Midbrain (tissue), 1 donor: ENCODE data around the gene CACNA1C.
"Not testable (repeated sequence)": the region's sequence is repeated elsewhere in the genome, so short reads cannot be mapped to it uniquely, and the experiment has no call there.

Experiments
- DNase-seq: peaks from one replicate; lab custom pipeline; 2025; lab: John Stamatoyannopoulos, UW

Gene CACNA1C

DNA sequence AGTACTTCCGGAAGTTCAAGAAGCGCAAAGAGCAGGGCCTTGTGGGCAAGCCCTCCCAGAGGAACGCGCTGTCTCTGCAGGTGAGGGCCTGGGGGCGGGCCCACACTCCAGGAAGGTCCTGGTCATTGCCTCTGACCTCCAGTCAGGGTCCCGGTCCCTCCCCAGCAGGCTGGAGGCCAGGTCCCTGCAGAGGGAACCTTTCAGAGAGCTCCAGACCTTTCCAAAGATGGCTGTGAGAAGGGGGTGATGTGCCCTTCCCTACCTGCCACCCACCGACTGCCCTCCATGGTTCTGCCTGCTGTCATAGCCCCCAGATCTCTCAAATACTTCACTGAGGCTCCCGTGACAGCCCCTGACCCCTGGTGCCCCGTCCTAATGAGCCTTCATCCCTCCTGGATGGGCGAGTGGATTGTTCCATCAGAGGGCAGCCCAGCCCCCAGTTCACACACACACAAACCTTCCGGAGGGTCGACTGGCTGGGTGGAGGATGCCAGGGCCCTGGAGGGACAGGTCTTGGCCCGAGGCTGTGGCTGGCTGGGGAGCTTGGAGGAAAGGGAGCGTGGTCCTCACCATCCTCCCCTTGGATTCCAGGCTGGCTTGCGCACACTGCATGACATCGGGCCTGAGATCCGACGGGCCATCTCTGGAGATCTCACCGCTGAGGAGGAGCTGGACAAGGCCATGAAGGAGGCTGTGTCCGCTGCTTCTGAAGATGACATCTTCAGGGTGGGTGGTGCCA is 624.5 kb downstream of the CACNA1C start:
- DNase-seq: no peak

DNA sequence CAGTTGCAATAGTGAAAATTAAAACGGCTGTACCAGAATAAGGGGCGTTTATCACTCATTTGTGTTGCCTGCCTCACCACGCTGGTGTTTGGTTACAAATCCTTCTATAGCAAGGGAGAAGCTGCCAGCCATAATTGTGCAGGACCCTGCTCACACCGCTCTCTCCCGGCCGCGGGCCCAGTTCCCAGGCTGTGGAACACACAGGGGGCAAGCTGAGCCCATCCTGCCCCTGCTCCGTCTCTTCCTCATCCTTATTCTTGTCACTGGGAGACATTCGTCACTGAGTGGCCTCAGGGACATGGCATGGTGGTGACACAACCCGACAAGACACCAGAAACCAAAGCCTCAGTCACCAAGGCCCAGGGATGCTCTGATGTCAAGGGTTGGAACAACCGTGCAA is 625.6 kb downstream of the CACNA1C start:
- DNase-seq: no peak

DNA sequence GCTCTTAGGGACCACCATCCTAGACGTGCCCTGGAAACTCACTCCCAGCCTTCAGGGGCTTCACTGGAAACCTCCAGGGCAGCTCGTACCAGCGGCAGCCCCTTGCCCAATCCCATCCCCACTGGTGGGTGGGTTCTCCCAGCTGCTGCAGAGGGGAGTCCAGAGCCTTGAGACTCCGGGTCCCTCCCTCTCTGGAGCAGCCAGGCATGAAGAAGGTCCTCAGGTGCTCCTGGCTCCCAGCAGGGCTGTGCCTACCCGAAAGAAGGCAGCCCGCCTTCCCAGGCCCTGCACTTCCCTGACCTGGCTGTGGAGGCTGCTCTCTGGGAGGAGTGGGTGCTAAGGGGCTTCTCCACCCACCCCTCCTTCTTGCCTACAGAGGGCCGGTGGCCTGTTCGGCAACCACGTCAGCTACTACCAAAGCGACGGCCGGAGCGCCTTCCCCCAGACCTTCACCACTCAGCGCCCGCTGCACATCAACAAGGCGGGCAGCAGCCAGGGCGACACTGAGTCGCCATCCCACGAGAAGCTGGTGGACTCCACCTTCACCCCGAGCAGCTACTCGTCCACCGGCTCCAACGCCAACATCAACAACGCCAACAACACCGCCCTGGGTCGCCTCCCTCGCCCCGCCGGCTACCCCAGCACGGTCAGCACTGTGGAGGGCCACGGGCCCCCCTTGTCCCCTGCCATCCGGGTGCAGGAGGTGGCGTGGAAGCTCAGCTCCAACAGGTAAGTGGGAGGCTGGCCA is 626.5 kb downstream of the CACNA1C start:
- DNase-seq: no peak

DNA sequence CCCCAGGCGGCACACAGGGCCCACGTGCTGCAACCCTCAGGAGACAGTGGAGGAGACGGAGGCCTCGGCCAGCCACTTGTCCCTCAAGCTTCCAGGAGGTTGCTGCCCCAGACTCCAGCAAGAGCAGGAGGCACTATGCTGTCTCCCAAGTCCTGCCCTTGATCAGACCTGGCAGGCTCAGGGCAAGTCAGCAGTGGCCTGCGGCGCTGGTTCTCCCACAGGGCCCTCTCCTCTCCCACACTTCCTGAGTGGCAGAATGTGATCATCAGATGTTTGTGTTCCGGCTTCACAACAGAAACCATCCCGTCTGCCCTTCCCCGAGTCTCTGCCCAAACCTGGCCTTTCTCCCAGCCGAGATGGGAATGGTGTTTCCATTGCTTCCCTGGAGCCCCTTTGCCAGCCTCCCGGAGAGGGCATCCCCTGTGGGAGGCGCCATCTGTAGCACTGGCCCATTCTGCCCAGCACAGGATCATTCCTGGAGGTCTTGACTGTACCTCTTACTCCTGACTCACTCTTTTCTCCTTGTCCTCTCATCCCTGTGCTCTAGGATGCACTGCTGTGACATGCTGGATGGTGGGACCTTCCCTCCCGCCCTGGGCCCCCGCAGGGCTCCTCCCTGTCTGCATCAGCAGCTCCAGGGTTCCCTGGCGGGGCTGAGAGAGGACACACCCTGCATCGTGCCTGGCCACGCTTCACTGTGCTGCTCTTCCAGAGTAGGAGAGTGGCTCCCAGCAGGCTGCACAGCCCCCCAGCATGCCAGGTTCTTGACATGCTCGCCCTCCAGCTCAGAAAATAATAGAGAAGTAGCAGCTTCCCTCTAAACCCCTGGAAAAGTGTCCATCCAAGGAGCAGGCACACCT is 627.3 kb downstream of the CACNA1C start:
- no peak for DNase-seq

DNA sequence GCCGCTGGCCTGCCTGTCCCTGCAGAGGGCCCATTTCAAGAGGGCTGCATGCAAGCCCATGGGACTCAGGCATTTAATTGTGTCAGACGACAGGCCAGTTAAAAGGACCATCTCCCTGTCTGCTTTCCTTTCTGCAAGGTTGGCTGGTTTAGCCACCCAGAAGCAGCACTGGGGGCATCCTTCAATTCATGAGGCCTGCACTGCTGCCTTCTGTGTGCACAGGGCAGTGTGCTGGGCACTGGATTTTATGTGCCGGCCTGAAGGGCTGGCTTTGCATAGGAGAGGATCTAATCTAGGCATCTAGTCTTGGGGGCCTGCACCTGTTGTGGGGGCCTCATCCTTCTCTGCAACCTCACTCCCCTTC is 627.9 kb downstream of the CACNA1C start:
- no peak for DNase-seq

DNA sequence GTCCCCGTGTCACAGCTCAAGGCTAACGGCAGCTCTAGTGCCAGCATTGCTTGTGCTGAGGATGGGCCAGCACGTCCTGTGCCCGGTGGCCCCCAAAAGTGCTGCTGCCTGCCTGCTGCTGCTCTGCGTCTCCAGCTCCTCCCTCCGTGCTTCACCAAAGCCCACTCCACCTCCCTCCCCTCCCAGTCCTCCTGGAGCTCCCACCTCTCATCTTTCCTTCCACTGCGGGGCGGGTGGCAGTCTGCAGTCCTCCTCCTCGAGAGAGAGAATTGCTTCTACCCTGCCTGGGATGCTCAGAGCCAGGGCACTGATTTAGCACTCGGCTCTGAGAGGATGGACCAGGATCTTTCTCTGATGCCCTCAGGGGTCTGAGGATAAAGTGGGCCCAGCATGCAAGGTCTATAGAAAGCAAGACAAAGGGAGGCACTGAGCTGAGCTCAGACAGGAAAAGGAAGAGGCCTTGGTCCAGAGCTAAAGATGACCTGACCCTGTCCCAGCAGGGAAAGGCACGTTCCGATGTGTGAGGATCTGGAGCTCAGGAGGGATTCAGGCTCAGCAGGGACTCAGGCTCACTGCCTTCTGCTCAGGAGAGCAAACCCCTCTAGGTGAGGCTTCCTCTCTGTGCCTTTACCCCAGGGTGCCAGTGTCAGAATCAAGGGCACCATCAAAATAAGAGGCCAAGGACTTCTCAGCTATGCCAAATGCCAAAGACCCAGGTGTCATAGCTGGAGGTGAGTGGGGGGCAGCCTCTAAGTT is 628.8 kb downstream of the CACNA1C start:
- DNase-seq: no peak

DNA sequence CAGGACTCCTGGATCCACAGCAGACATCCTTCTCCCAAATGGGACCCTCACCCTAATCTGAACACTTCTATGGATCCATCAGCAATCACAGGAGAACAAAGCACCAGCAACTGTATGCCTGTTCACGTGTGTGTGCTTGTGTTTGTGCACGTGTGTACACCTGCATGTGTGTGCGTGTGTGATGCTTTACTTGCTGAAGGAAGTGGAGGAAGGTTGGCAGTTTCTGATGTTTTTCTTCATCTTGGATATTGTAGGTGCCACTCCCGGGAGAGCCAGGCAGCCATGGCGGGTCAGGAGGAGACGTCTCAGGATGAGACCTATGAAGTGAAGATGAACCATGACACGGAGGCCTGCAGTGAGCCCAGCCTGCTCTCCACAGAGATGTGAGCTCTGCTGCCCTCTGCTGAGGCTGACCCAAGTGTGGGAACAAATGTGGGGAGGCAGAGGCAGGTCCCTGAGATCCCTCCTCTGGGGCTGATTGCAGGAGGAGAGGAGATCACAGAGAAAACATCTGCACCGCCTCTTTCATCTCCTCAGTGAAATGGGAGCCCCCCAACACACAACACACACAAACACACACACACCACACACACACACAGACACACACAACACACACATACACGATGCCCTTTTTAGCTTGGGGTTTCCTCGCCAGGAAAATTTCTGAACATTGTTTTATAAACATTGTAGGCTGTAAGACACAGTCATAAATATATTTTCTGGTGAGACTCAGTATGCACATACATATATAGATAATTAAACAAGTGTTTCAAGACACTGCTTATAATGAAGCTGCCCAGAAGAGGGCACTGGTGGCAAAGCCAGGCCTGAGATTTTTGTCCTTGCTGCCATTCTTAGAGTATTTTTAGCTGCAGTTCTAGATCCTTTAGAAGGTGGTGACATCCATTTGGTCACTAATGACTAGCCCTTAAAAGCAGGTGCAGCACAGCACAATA is 629.8 kb downstream of the CACNA1C start:
- DNase-seq: no peak

DNA sequence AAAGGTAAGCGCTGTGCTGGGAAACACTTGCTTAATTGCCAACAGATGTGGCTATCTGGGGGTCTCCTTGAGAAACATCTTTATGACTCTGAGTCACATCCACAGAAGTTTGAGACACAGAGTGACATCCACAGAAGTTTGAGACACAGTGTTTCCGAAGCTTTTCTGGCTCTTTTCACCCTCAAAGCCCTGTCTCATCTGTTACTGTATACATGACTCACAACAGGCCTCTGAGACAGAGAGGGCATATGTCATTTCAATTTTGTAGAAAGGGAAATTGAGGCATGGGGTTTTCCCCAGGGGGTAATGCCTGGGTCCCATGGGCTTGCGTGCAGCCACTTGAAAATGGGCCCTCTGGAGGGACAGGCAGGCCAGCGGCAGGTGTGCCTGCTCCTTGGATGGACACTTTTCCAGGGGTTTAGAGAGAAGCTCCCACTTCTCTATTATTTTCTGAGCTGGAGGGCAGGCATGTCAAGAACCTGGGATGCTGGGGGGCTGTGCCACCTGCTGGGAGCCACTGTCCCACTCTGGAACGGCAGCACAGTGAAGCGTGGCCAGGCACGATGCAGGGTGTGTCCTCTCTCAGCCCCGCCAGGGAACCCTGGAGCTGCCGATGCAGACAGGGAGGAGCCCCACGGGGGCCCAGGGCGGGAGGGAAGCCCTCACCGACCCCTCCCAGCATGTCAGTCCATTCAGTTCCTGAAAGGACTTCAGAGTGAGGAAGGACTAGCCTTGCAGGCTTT is 630.7 kb downstream of the CACNA1C start:
- no peak for DNase-seq

DNA sequence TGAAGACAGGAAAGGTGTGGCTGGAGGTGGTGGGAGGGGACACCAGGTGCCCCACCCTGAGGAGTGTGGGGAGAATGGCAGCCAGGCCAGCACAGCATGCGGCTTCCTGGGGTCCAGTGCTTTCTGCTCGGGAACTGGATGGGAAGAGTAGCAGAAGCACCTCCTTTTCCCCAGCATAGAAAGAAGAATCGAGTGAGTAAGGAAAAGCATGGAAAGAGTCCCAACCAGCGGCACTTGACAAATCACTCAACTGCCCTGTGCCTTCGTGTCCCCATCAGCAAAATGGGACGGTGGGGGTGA is 631.2 kb downstream of the CACNA1C start:
- DNase-seq: not testable (repeated sequence)

DNA sequence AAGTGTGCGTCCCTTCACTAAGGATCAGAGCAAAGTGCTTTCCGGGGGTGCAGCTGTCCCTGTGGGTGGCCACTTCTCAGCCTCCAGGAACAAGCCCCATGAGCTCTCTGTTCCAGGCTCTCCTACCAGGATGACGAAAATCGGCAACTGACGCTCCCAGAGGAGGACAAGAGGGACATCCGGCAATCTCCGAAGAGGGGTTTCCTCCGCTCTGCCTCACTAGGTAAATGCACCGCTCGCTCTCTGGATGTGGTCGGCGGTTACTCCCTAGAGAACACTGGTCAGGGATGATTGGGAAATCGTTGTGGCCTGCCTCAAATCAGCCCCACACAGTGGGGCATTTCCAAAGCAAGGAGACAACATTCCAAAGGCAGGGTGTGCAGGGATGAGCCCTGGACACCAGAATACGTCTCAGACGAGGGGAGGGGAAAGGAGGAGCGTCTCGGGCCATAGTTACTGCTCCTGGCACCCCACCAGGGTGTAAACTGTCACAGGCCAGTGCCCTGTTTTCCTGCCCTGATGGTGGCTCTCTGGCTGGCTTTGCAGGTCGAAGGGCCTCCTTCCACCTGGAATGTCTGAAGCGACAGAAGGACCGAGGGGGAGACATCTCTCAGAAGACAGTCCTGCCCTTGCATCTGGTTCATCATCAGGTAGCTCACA is 633.0 kb downstream of the CACNA1C start:
- not testable (repeated sequence) for DNase-seq

DNA sequence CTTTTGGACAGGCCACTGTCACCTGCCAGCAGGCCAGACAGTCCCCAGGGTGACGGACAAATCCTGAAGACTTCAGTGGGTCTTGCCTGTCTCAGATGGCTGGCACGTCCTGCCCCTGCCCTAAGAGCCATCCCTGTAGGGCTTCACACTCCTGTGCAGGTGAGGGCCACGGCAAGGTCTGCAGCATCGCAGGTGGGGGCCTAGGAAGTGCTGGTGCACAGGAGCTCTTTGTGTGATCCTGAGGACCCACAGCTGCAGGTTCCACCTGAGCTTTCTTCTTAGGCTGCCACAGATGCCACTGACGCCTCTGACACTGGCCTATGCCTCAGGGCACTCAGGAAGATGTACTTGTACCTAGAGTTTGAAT is 633.5 kb downstream of the CACNA1C start:
- no peak for DNase-seq

DNA sequence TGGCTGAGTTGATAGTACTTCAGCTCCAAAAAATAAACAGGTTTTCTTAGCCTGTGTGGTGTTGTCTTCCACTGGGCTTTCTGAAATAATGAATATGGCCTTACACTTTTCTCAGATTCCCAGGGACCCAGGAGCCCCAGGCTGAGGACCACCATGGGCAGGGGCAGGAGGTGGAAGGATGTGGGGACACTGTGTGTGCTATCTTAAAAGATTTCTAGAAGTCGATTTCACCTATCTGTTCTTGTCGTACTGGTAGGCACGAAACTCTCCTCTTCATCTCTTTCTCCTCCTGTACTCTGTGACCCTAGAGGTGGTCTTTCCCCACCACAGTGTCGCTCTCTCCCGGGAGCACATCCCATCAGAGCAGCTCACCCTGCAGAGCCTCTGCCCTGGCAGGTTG is 634.3 kb downstream of the CACNA1C start:
- no peak for DNase-seq

DNA sequence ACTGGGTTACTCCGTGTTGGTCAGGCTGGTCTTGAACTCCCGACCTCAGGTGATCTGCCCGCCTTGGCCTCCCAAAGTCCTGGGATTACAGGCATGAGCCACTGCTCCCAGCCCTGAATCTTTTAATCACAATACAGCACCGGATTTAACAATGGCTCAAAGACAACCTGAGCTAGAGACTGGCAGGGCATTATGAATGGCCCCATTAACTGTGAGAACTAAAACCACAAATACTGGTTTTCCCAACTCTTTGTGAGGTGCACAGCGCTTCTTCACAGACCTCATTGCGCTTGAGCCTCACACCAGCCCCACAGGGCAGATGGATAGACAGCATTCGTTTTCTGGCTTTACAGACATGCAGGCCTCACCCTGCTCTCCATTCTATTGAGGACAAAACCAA is 634.9 kb downstream of the CACNA1C start:
- no peak for DNase-seq

DNA sequence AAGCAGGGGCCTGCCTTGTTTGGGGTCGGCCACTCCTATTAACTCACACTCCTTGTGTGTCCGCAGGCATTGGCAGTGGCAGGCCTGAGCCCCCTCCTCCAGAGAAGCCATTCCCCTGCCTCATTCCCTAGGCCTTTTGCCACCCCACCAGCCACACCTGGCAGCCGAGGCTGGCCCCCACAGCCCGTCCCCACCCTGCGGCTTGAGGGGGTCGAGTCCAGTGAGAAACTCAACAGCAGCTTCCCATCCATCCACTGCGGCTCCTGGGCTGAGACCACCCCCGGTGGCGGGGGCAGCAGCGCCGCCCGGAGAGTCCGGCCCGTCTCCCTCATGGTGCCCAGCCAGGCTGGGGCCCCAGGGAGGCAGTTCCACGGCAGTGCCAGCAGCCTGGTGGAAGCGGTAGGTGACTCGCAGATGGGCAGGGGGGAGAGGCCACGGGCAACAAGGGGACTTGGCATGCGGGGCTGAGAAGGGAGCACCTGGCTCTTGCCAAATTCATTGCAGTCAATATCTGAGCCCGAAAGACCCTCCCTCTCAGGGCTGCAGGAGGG is 635.7 kb downstream of the CACNA1C start:
- no peak for DNase-seq

DNA sequence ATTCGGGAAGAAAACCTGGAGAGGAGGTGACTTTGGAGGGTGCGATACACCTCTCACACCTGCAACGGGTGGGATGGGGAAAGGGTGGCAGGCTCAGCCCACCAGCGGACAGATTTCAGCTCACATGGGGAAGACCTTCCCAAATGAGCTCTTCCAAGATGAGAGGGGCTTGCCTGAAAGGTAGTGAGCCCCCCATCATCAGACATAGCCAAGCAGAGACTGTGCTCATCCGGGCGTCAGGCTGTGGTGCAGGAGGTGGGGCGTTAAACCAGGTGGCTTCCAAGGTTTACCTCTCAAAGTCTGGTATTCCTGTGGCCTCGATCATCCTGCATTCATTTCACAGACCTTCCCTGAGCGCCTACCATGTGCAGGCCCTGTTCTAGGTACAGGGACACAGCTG is 636.6 kb downstream of the CACNA1C start:
- no peak for DNase-seq

DNA sequence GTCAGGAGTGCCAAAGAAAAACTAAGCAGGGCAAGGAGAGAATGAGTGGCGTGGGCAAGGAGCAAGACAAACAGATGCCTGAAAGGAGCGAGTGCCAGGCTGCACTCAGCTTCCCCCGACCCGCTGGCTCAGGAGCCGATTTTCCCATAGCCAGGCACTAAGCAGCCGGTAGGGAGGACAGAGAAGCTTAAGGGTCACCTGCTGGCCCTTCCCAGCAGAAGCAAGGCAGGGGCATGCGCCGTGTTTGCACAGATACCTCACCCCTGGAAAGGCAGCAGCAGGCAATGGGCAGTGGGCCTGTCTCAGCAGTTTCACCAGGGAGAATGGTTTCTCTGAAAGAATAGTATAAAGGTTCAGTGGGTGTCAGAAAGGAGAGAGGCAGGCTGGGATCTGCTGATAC is 637.1 kb downstream of the CACNA1C start:
- no peak for DNase-seq

DNA sequence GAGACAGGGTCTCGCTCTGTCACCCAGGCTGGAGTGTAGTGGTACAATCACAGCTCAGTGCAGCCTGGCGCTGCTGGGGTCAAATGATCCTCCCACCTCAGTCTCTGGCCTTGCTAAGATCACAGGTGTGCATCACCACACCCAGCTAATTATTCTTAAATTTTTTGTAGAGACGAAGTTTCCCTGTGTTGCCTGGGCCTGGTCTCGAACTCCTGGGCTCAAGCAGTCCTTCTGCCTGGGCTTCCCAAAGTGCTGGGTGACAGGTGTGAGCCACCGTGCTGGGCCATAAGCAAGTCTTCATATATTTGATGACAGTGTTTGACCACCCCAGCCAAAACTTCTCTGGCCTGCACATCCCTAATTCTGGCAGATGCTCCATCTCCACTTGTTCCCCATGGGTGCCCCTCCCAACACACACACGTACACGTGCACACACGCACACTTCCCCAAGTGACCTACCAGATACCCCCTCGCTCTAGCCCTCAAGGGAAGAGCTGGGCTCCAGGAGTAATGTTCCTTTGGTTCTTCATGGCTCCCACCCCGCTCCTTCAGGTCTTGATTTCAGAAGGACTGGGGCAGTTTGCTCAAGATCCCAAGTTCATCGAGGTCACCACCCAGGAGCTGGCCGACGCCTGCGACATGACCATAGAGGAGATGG is 637.7 kb downstream of the CACNA1C start:
- no peak for DNase-seq

DNA sequence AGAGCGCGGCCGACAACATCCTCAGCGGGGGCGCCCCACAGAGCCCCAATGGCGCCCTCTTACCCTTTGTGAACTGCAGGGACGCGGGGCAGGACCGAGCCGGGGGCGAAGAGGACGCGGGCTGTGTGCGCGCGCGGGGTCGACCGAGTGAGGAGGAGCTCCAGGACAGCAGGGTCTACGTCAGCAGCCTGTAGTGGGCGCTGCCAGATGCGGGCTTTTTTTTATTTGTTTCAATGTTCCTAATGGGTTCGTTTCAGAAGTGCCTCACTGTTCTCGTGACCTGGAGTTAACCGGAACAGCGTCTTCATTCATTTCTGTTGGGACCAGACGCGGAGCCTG is 638.2 kb downstream of the CACNA1C start:
- DNase-seq: no peak
